HG02678 (cell line): ENCODE results near the gene CIRBP.

ENCODE experiments used
- ATAC-seq: cut with Tn5 transposase; IDR thresholded peaks from one replicate; pipeline ENCODE4 v1.9.1; 2021; ENCODE audit warnings: mild to moderate bottlenecking, moderate library complexity; ENCODE audit not compliant: unreplicated experiment

Gene CIRBP

DNA sequence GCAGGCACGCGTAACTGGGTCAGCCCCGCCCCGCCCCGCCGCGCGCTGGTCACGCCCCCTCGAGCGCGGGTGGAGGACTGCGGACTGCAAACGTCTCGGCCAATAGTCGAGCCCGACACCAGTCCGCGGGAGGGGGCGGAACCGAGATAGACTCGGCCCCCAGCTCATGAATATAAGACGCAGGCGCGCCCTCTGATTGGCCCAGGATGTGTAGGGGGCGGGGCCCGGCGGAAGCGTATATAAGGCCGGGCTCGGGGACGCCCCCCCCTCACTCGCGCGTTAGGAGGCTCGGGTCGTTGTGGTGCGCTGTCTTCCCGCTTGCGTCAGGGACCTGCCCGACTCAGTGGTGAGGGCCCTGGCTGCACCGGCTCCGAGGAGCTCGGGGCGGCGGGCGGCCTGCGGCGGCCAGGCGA lies at the start of gene CIRBP:
Gene CIRBP, plus strand, starts transcription at position 268 of the 413 bp plus-strand sequence. CDS start 1,602 bp downstream, outside the sequence.
- peak; percentile 67 for ATAC-seq

DNA sequence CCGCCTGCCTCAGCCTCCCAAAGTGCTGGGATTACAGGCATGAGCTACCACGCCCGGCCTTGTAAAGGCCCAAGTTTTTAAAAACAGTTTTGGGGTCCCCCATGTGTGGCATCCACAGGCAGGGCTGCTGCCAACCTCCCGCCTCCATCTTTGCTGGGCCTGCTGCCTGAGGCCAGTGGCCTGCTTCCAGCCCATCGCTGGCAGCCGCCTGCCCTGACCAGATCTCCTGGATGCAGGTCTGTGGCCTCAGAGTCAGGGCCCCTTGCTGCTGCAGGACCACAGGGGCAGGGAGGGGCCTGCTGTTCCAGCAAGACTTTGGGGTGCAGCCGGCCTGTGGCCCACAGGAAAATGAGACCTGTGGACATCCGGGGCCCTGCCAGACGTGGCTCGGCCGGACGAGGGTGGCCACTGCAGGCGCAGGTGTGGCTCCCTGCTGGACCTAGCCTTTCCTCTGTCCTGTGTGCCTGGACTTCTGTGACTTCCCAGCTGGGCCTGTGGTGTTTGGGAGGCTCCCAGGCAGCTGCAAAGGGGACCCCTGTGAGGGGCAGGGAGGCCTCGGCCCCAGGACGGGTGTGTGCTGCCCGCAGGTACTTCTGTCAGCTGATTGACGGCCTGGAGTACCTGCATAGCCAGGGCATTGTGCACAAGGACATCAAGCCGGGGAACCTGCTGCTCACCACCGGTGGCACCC lies 49.2 kb upstream of the CIRBP start:
- ATAC-seq: no peak

DNA sequence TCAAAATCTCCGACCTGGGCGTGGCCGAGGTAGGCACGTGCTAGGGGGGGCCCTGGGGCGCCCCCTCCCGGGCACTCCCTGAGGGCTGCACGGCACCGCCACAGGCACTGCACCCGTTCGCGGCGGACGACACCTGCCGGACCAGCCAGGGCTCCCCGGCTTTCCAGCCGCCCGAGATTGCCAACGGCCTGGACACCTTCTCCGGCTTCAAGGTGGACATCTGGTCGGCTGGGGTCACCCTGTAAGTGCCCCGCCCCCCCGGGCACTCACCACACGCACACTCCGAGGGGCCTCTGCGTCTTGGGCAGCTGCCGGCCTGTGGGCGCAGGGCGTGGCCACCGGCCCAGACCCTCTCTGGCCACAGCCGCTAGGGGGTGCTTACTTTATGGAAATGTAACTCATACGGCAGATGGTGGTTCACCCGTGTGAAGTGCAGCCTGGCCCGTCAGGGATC lies 48.6 kb upstream of the CIRBP start:
- ATAC-seq: no peak

DNA sequence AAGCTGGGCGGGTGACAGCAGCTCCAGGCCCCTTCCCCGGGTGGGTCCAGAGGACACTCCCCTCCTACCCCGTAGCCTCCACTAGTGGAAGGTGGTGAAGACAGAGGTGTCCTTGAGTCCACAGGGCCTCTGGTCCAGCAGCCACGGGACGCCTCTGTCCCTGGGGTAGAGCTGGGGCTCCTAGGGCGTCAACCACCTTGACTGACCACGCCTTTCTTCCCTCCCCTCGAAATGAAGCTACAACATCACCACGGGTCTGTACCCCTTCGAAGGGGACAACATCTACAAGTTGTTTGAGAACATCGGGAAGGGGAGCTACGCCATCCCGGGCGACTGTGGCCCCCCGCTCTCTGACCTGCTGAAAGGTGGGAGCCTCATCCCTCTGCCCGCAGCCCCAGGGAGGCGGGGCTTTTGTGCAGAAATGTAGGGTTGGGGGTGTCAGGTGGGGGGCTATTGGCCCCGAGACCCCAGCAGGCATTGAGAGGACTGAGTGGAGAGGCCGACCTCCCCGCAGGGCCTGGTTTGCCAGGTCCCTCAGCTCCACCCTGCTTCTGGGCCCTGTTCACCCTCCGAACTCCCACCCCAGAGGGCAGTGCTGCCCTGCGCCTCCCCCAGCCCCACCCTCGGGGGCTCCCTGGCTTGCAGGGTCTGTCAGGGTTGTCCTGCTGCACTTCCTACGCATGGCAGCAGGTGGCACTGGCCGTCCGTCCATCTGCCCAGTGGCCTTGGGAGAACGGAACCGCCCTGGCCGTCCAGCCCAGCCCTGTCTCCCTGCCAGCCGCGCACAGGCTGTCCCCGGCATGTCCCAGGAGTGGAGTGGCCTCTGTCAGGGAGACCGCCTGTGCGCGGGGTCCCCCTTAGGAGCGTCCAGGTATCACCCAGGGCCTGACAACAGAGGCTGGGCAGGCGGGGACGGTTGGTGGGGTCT lies 47.9 kb upstream of the CIRBP start:
- no peak for ATAC-seq

DNA sequence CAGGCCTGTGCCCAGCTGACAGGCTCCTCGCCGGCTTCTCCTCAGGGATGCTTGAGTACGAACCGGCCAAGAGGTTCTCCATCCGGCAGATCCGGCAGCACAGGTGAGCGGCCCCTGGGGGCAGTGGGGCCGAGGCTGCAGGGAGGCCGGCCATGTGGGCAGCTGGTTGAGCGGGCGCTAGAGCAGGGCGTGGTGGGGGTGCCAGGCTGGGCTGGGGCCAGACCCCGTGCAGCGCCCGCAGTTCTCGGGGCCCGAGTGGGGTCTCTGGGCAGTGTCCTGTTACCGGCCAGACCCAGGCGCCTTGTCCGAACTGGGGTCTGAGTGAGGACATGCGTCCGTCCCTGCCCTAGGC lies 47.3 kb upstream of the CIRBP start:
- no peak for ATAC-seq

DNA sequence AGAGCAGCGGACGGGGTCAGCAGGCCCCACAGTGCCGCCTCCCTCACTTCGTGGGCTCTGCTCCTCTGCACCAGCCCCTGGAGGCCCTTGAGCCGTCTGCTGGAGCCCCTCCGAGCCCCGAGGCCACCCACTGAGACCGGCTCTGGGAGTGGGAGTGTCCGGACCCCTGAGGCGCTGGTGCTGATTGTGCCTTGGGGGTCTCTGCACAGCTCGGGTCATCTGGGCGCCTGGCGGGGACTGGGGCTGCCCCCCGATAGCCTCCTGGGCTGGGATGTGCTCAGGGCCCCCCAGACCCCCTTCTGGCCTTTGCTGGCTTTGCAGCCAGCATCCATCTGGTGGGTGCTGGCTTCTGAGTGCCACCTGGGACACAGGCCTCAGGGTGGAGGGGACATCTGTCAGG lies 46.7 kb upstream of the CIRBP start:
- no peak for ATAC-seq

DNA sequence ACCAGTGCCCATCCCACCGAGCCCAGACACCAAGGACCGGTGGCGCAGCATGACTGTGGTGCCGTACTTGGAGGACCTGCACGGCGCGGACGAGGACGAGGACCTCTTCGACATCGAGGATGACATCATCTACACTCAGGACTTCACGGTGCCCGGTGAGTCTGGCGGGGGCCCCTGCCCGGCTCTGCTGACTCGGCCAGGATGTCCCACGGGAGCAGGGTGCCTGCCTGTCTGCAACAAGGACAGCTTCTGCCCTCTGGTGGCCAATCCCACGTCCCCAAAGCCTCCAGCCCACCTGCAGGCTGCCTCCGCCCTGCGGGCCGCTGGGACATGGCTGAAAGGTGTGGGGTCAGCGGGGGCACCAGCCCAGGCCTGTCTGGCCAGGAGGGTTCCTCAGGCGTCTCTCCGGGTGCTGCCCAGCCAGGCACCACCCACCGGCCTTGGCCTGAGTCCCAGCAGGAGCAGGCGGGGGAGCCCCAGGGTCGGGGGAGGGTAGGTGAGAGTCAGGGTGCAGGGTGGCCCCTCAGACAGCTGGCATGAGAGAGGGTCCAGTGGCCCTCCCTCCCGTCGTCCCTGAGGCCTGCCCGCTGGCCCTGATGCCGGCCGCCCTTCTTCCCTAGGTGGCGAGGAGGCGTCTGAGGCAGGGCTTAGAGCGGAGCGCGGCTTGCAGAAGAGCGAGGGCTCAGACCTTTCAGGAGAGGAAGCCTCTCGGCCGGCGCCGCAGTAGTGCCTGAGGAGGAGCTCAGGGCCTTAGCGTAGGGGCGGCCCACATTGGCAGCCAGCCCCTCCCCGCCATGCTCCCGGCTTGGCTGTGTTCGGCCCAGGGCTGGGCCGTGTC lies 45.9 kb upstream of the CIRBP start:
- no peak for ATAC-seq

DNA sequence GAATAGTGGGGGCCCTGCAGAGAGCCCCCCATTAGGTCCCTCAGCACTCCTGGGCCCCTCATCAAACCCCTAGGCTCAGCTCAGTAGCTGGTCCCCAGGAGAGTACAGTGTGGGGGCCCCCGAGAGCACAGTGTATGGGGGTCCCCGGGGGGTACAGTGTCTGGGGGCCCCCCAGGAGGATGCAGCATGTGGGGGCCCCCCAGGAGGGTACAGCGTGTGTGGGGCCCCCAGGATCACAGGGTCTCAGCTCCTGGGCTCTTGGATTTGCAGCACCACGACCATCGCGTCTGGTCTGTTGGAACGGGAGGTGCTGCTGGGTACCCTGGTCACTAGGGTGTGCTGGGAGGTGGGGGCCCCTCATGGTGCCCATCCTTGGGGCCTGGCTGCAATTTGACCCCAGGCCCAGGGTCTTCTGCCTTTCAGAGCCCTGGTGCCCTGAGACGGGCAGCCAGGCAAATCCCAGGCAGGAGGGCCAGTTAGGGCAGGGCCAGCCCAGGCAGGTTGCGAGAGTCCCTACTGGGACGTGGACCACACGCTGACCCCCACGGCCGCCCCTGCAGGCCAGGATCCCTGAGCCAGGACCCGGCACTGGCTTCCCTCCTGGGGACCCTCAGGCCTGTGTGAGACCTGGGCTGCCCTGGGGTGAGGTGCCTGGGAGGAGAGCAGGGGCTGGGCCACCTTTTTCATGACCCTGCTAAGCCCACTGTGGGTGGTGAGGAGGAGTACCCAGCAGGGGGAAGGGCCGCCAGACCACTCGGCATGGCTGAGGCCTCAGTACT lies 44.9 kb upstream of the CIRBP start:
- no peak for ATAC-seq

DNA sequence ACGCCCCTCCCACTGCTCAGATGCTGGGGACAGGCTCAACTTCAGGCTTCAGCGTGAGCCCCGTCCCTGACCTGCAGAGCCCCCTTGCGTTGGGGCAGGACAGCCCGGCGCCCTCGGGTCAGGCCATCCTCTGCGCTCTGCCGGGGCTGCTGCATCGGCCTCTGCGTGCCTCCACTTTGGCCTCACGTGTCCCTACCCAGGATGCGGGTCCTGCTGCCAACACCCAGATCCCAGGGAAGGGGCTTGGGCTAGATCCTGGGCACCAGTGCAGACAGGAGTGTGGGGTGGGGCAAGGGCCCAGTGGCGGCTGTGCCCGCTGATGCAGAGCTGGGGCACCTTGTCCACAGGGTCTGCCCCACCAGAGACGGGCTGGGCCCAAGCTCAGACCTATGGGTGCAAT lies 44.3 kb upstream of the CIRBP start:
- ATAC-seq: no peak

DNA sequence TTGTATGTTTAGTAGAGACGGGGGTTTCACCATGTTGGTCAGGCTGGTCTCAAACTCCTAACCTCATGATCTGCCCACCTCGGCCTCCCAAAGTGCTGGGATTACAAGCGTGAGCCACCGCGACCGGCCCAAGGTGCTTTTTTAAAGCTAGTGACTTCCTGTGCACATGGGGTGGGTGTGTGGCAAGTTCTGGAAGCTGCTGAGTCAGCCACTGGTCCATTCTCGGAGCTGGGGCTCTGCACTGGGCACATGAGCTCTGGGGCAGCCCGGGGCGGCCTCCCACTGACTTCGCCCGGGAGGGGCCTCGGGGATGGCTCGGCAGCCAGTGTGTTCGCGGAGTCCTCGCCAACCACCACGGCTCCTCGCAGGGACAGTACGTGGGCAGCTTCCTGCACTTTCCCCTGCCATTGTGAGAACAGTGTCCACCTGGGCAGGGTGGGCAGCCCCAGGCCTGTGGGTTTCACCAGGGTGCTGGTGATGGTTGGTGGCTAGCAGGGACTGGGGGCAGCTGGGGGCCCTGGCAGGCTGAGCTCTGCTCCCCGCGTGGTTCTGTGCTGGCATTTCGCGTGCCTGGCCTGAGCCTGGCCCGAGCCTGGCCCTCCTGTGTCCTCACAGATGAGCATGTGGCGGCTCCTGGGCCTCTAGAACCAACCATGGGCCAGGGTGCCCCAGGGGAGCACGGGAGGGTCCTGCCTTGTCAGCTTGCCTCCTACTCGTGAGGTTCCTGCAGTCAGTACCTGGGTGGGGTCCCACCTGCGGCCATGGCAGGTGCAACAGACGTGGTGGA lies 43.5 kb upstream of the CIRBP start:
- no peak for ATAC-seq

DNA sequence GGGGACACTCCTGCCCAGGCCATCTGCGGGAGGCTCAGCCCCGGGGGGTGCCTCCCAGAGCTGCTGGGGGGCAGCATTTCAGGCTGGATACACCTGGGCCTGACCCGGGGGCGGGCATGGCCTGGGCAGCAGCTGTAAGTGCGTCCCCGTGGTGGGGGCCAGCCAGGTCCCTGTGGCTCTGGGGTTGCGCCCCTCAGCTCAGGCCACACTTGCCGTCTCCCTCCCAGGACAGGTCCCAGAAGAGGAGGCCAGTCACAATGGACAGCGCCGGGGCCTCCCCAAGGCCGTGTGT lies 43.0 kb upstream of the CIRBP start:
- ATAC-seq: no peak

DNA sequence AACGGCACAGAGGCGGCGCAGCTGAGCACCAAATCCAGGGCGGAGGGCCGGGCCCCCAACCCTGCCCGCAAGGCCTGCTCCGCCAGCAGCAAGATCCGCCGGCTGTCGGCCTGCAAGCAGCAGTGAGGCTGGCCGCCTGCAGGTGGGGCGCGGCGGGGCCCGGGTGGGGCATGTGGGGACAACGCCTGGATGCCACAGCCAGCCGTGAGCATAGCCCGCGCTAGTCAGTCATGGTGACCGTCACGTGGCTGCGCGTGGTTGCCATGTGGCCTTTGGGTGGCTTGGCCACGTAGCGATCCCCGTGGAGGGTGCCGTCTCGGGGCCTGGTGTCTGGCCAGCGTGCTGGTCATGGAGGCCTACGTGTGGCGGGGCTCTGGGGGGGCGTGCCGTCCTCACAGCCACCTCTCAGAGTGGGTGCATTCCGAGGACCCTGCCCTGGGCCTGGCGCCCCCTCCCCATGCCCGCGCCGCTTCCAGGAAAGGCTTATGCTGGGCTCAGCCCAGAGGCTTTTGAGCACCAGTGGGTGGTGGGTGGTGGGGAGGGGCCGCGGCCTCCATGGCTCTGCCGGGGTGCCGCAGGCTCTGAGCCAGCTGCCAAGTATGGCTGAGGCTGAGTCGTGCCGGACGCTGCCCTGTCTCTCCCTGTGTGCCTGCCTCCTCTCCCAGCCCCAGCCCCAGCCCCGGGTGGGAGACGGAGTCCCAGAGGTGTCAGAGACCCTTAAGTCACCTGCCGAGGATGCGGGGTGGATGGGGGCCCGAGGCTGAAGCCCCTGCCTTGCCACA lies 42.4 kb upstream of the CIRBP start:
- ATAC-seq: no peak

DNA sequence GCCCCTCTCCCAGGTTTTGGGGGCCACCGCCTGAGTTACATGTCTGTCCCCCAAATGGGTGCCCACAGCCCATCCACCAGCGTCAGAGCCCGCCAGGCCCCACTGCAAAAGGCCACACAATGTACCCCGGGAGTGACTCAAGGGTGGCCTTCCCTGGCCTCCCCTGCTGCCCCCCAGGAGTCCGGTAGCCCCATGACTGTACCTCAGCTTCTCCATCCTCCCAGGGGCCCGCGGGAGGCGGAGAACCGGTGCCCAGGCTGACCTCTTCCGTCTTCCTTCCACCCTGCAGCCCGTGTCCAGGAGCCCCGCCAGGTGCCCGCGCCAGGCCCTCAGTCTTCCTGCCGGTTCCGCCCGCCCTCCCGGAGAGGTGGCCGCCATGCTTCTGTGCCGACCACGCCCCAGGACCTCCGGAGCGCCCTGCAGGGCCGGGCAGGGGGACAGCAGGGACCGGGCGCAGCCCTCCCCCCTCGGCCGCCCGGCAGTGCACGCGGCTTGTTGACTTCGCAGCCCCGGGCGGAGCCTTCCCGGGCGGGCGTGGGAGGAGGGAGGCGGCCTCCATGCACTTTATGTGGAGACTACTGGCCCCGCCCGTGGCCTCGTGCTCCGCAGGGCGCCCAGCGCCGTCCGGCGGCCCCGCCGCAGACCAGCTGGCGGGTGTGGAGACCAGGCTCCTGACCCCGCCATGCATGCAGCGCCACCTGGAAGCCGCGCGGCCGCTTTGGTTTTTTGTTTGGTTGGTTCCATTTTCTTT lies 41.7 kb upstream of the CIRBP start:
- ATAC-seq: no peak

DNA sequence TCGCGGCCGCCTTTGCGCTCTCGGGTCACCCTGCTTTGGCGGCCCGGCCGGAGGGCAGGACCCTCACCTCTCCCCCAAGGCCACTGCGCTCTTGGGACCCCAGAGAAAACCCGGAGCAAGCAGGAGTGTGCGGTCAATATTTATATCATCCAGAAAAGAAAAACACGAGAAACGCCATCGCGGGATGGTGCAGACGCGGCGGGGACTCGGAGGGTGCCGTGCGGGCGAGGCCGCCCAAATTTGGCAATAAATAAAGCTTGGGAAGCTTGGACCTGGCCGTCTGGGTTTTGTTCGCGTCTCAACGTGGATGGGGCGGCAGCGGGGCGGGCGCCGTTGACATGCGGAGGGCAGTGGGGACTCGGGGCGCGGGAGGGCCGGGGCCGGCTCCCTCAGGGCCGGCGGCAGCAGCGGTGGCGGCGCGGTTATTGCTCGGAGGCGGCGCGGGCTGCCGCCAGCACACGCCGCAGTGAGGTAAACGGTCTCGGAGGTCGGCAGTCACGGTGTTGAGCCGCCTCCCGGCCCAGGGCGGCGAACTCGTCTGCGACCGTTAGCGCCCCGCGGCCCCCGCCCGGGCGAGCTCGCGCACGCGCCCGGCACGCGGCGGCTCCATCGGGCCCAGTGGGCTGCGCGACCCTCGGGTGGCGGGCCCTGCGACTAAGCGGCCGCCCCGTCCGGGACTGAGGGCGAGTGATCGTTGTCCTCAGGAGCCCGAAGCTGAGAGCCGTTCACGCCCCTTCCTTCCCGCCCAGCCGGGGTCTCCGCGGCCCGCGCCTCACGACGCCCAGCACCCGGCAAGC lies 40.8 kb upstream of the CIRBP start:
- no peak for ATAC-seq

DNA sequence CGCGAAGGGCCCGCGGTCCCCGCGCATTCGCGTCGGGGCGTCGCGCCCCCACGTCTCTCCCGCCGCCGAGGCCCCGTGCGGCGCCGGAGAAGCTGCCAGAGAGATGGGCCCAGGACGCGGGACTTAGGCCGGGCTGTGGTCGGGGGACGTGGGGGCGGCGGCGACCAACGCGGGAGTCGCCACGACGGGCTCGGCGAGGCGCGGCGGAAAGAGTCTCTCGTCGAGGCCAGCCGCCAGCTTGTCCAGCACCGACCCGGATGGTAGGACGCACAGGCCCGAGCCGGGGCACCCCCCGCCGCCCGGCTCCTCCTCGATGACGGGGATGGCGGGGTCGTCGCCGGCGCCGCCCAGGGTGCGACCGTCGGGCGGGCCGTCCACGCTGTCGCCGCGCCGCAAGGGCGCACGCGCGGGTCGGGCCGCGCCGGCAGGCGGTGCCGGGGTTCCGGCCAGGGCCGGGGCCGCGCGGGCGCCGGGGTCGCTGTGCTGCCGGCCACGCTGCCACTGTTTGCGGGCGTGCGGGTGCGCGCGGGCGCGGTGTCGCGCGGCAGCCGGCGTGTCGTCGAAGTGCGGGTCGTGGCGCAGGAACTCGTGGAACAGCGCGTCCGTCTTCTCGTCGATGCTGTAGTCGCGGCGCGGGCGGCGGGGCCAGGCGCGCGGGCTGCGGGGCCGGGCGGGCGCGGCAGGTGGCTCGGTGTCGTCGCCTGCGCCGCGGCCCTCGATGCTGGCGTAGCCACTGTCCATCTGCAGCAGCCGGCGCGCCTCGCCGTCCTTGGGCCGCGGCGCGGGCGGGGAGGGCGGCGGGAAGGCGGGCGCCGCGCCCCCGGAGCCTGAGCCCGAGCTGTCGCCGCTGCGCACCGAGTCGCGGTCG lies 39.8 kb upstream of the CIRBP start:
- ATAC-seq: no peak

DNA sequence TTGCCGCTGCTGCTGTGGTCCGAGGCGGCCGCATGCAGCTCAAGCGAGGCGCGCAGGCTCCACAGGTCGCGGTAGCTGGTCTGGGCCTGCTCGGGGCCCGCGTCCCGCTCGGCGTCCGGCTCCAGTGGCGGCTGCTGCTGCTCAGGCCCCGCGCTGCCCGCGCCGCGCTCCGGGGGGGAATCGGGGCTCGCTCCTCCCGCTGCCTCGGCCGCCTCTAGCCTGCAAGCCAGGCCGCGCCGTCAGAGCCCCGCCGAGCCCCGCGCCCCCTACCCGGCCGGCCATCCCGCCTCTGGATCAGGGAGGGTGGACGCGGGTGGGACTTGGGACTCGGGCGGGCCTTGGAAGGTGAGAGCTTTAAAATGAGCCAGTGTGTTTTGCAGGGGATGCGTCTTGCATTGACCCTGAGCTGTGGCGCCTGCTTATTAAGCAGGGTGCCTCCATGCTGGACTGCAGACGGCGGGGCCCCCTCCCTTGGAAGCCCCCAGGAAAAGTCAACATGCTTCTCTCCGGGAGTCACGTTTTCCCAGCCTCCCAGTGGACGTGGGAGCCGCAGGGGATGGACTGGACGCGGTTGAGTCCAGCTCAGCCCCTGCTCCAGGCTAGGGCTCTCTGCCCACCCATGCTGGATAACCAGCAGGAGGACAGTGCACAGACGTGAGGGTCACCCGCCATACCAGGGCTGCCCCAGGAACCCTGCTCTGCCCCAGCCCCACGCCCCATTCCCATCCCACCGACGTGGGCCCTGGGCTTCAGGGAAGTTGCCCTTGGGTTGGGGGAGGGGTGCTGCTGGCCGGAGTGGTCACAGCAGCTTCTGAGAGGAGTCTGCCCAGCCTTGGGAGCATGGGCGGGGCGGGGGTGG lies 39.0 kb upstream of the CIRBP start:
- no peak for ATAC-seq
